PFSK-1 (cell line): ENCODE measurements around the gene NPHP1.

Experiments
- FOXP2 ChIP-seq: optimal IDR thresholded peaks from 2 replicates; pipeline ENCODE3; 2011; ENCODE audit warnings: borderline replicate concordance, control low read depth, inconsistent platforms; ENCODE audit not compliant: insufficient read depth; ENCODE audit errors: extremely low read length, extremely low read depth
- POLR2AphosphoS5 ChIP-seq: IDR thresholded peaks from 2 replicates; pipeline ENCODE4 v1.6.1; 2012; ENCODE audit warnings: low read depth, mild to moderate bottlenecking, control low read depth, low read length, moderate library complexity
- SIN3A ChIP-seq: IDR thresholded peaks from 2 replicates; pipeline ENCODE4 v1.6.1; 2012; ENCODE audit warnings: mild to moderate bottlenecking, low read length, moderate library complexity, borderline replicate concordance; ENCODE audit not compliant: insufficient read depth
- TAF1 ChIP-seq: IDR thresholded peaks from 2 replicates; pipeline ENCODE4 v1.6.1; 2012; ENCODE audit warnings: low read length, control low read depth, borderline replicate concordance; ENCODE audit not compliant: insufficient read depth
- TF ChIP-seq, protein P1 (sequence below), 2 experiments: IDR thresholded peaks; 2 replicates each; pipeline versions ENCODE4 v1.6.1 to v1.8.0; 2011 to 2012; ENCODE audit warnings: low read depth in 2 of 2, low read length in 2 of 2, control low read depth in 1 of 2, inconsistent platforms in 1 of 2, mild to moderate bottlenecking in 1 of 2, moderate library complexity in 1 of 2; ENCODE audit not compliant: insufficient read depth in 1 of 2

NPHP1 gene

DNA sequence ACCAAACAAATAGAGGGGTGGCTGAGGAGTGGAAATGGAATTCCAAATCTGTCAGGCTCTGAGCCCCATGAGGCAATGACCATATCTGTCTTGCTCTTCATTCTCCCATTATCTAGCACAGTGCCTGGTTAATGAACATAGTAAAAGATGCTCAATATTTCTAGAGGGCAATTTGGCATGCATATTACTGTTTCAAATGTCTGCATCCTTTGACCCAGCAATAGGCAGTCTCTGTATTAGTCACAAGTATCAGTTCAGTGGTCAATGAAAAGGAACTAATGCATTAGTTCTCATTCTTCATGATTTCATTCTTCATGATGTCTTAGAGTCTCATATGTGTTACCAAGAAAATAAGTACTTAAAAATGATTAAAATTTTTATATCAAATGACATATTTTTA is 60.8 kb downstream of the NPHP1 start:
- no peak for TF ChIP-seq POLR2AphosphoS5
- no peak for TF ChIP-seq FOXP2
- no peak for TF ChIP-seq TAF1
- TF ChIP-seq SIN3A = no peak
- TF ChIP-seq, protein P1, sequence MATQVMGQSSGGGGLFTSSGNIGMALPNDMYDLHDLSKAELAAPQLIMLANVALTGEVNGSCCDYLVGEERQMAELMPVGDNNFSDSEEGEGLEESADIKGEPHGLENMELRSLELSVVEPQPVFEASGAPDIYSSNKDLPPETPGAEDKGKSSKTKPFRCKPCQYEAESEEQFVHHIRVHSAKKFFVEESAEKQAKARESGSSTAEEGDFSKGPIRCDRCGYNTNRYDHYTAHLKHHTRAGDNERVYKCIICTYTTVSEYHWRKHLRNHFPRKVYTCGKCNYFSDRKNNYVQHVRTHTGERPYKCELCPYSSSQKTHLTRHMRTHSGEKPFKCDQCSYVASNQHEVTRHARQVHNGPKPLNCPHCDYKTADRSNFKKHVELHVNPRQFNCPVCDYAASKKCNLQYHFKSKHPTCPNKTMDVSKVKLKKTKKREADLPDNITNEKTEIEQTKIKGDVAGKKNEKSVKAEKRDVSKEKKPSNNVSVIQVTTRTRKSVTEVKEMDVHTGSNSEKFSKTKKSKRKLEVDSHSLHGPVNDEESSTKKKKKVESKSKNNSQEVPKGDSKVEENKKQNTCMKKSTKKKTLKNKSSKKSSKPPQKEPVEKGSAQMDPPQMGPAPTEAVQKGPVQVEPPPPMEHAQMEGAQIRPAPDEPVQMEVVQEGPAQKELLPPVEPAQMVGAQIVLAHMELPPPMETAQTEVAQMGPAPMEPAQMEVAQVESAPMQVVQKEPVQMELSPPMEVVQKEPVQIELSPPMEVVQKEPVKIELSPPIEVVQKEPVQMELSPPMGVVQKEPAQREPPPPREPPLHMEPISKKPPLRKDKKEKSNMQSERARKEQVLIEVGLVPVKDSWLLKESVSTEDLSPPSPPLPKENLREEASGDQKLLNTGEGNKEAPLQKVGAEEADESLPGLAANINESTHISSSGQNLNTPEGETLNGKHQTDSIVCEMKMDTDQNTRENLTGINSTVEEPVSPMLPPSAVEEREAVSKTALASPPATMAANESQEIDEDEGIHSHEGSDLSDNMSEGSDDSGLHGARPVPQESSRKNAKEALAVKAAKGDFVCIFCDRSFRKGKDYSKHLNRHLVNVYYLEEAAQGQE (IDR thresholded peaks at IDR 0.05; ENCODE audit: insufficient read depth in 1 of 2, low read depth in 2 of 2, low read length in 2 of 2) = no peak

DNA sequence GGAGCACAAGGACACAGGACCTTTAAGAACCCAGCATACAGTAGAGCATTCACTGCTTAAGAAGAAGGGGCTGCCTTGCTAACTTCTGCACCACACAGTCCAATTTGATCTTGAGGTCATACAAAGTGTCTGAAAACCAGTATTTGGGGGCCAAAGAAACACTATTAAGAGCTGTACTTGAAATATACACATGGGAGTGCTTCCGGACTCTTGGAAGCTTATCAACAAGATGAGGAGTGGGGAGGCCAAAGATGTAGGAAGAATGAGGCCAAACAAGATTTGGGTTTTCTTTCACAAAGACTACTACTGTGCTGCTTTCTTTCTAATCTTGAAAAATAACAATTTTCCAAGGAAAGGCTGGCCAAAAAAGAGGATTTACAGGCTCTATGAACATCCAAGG is 64.4 kb downstream of the NPHP1 start:
- no peak for TF ChIP-seq TAF1
- TF ChIP-seq SIN3A = no peak
- TF ChIP-seq FOXP2 = no peak

DNA sequence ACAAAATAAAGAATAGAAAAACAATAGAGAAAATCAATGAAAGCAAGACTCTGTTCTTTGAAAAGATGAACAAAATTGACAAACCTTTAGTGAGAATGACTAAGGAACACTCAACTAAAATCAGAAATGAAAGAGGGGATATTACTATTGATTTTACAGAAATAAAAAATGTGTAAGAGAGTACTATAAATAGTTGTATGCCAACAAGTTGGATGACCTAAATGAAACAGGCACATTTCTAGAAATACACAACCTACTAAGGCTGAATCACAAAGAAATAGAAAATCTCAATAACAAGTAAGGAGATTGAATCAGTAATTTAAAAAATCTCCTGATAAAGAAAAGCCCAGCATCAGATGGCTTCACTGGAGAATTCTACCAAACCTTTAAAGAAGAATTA is 70.8 kb downstream of the NPHP1 start:
- TF ChIP-seq POLR2AphosphoS5 (no peak), SIN3A (no peak), TAF1 (no peak)
- TF ChIP-seq, protein P1 (IDR thresholded peaks at IDR 0.05; ENCODE audit: insufficient read depth in 1 of 2, low read depth in 2 of 2, low read length in 2 of 2) = no peak

DNA sequence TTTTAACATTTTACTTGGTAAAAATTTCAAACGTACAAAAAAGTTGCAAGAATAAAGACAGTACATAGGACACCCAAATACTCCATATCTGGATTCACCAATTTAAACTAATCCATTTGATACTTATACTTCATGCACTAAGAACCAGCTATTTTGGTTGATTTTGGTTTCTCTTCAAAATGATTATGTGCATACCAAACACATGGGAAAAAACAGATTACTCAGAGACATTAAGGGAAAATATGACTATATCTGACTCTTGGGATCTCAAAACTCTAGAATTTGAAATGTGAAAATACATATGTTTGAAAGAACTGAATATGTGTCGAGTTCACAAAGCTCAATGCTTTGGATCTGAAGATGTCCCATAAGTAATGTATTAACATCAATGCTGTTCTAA is 73.6 kb downstream of the NPHP1 start:
- no peak for TF ChIP-seq TAF1
- TF ChIP-seq SIN3A = no peak
- no peak for TF ChIP-seq POLR2AphosphoS5
- TF ChIP-seq, protein P1 (IDR thresholded peaks at IDR 0.05; ENCODE audit: insufficient read depth in 1 of 2, low read depth in 2 of 2, low read length in 2 of 2) = no peak

DNA sequence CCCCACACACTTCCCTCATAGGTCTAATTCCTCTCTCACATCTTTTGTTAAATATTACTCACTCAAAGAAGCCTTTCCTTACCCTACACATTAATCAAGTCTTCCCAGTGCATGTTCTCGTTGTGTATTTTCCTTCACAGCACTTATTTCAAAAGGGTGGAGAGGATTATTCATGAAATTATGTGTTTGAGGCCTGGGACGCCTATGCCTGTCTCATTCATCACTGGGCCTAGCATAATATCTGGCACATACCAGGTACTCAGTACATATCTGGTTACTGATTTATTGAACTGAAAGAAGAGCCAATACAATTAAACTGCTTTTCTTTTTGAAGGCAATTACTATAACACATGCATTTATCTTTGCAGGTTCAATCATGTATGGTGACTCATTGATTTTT is 74.1 kb downstream of the NPHP1 start:
- TF ChIP-seq POLR2AphosphoS5 (no peak), TAF1 (no peak), SIN3A (no peak), FOXP2 (no peak)
- TF ChIP-seq, protein P1 (IDR thresholded peaks at IDR 0.05; ENCODE audit: insufficient read depth in 1 of 2, low read depth in 2 of 2, low read length in 2 of 2) = no peak
